ENCODE measurements around the gene ATG9A.

Gene ATG9A

DNA sequence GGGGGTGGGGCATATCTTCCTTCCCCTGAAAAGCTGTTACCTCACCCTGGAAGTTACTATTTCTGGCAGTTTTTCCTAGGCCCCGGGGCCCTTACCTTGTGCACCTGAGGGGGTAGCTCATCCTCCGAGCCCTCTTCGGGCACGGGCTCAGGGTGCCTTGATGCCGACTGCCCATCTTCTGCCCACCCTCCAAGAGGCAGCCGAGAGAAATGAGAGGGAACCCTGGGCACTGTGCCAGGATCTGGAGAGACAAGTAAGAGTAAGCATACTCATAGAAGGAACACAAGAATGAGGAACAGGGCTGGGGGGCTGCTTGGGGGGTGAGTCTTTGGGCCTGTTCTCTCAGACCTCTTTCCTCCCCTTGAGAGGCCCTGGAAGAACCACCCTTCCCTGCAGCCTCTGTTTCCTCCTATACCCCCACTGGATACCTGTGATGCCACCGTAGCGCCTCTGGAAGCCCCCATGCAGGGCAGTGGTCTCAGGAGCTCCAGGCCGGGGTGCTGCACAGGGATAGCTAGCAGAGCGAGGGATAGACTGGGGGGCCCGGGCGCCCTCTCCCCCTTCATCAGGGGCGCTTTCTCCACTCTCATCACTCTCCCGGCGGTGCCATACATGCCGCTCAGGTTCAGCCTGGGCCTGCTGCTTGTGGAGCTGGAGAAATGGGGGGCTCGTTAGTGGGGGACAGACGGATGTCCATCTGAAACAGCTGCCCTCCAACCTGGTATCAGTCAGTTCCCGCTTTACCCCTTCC lies 8.6 kb downstream of the ATG9A start:
- no peak for DNase-seq (ENCODE audit: low spot score)

- no peak for DNase-seq (ENCODE audit: low spot score)
These were observed 9.5 kb downstream of the ATG9A start for GRCh38 chr2:219219784-219220532.

- DNase-seq (ENCODE audit: low spot score) = peak; percentile 89
These were observed 10.4 kb downstream of the ATG9A start, which contains the start of gene ABCB6 for GRCh38 chr2:219218732-219219701. TSS of gene ABCB6 (minus strand) at chr2:219218958. CDS start at chr2:219218673, 285 bp downstream.

- peak; percentile 17 for DNase-seq (ENCODE audit: low spot score)
These were observed 11.2 kb downstream of the ATG9A start for GRCh38 chr2:219218217-219218731.

- no peak for DNase-seq (ENCODE audit: low spot score)
These were observed 12.9 kb downstream of the ATG9A start for GRCh38 chr2:219216535-219216915.

- no peak for DNase-seq (ENCODE audit: low spot score)
These were observed 13.4 kb downstream of the ATG9A start for GRCh38 chr2:219215871-219216534.

- DNase-seq (ENCODE audit: low spot score) = no peak
These were observed 14.7 kb downstream of the ATG9A start for GRCh38 chr2:219214786-219215185.

- no peak for DNase-seq (ENCODE audit: low spot score)
These were observed 15.3 kb downstream of the ATG9A start for GRCh38 chr2:219214141-219214540.

- no peak for DNase-seq (ENCODE audit: low spot score)
These were observed 15.9 kb downstream of the ATG9A start for GRCh38 chr2:219213486-219214071.

GRCh38 chr2:219213026-219213415 lies 16.4 kb downstream of the ATG9A start:
- DNase-seq (ENCODE audit: low spot score) = no peak

GRCh38 chr2:219210886-219211362 lies 18.5 kb downstream of the ATG9A start:
- DNase-seq (ENCODE audit: low spot score) = no peak

GRCh38 chr2:219210196-219210885 lies 19.1 kb downstream of the ATG9A start:
- DNase-seq (ENCODE audit: low spot score) = no peak

- DNase-seq (ENCODE audit: low spot score) = no peak
These were observed 19.9 kb downstream of the ATG9A start for GRCh38 chr2:219209236-219210195.

DNA sequence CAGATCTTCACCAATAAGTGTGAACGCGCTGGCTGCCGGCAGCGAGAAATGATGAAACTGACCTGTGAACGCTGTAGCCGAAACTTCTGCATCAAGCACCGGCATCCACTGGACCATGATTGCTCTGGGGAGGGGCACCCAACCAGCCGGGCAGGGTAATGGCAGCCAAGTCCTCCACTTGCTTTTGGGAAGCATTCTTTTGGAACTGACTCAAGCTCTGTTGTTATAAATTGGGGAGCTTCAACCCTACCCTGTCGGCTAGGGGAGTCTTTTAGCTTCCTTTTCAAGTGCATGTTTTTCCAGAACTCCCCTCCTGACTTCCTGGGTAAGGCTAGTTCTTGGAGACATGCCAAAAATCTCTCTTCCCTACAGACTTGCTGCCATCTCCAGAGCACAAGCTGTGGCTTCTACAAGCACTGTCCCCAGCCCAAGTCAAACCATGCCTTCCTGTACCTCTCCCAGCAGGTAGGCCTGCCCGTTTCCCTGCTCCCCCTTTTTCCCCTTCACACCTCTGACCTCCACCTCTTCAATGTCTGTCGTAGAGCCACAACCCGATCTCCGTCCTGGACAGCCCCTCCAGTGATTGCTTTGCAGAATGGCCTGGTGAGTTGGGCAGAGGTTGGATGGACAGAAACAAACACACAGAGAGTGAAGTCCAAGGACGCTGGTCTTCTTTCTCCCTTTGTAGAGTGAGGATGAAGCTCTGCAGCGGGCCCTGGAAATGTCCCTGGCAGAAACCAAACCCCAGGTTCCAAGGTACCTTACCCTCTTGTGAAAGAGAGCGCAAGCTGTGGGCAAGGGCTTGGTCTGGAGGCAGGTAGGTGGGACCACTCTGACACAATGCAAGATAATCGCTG lies 21.3 kb downstream of the ATG9A start:
- no peak for DNase-seq (ENCODE audit: low spot score)

GRCh38 chr2:219207134-219207883 lies 22.1 kb downstream of the ATG9A start:
- DNase-seq (ENCODE audit: low spot score) = no peak

GRCh38 chr2:219206328-219207133 lies 22.9 kb downstream of the ATG9A start, which contains the start of gene ZFAND2B:
TSS of gene ZFAND2B (plus strand) at chr2:219206782. CDS start at chr2:219206988, 206 bp downstream.
- peak; percentile 94 for DNase-seq (ENCODE audit: low spot score)
